HCT116 (cell line): ENCODE measurements around the gene NMB. TPM values are rescaled to one million over a fixed set of nuclear protein-coding genes. Genes with fewer than 3 reads are reported as not detected.

Experiments
- ATAC-seq: fragments of 200-7000 bp; cut with Tn5 transposase; 2 replicates; pipeline ENCODE4 v1.9.1; 2020; ENCODE audit warnings: mild to moderate bottlenecking, moderate library complexity
- BruUV-seq: library from RNA; stranded (reverse); fragments of 400-500 nt; replicated peaks from 2 replicates; lab custom pipeline; 2021; lab: Mats Ljungman, UMichigan
- CTCF ChIA-PET: fragments of 300-600 bp; sonication (Branson Sonifier 250); formaldehyde crosslinking; loops from one replicate; lab custom pipeline; 2021; ENCODE audit warnings: antibody characterized with exemption; lab: Charles Lee
- POLR2A ChIA-PET: fragments of 300-600, 350-600 bp; sonication (Branson Sonifier 250); formaldehyde crosslinking; loops from one replicate; lab custom pipeline; 2021; ENCODE audit warnings: antibody characterized with exemption; lab: Charles Lee
- RAD21 ChIA-PET, 2 experiments: fragments of 300-600 bp; sonication (Branson Sonifier 250); formaldehyde crosslinking; loops; one replicate each; lab custom pipeline; 2023; ENCODE audit warnings: low total read pairs in 2 of 2; ENCODE audit not compliant: uncharacterized antibody in 2 of 2, unreplicated experiment in 2 of 2, low non-redundant PET in 1 of 2; lab: Charles Lee
- DNase-seq: peaks from one replicate; pipeline ENCODE4 v3.0.0-alpha.2; 2010; ENCODE audit warnings: low read depth, low spot score
- H2AFZ ChIP-seq: fragments of 200-600 bp; shearing (Covaris generic), sonication (generic); 2 replicates; pipeline ENCODE4 v1.6.1; 2017; ENCODE audit warnings: low read depth, mixed run types, mixed read lengths, antibody characterized with exemption, low read length; ENCODE audit not compliant: poor library complexity, severe bottlenecking
- H3K27ac ChIP-seq: 2 replicates; pipeline ENCODE4 v1.5.1; 2012; ENCODE audit warnings: low read depth, low read length
- H3K27me3 ChIP-seq: fragments of 200-600 bp; sonication (generic); 2 replicates; pipeline ENCODE4 v1.6.1; 2016; ENCODE audit warnings: mixed run types, low read length, mixed read lengths; ENCODE audit not compliant: insufficient read depth
- H3K36me3 ChIP-seq, 2 experiments: fragments of 200-500 bp in 1 of 2; fragments of 200-600 bp in 1 of 2; sonication (Bioruptor generic) in 1 of 2; sonication (generic) in 1 of 2; 2 replicates each; pipeline versions ENCODE4 v1.5.1 to v1.6.1; 2014 to 2016; ENCODE audit warnings: low read length in 2 of 2, inconsistent platforms in 1 of 2, mixed read lengths in 1 of 2, mixed run types in 1 of 2; ENCODE audit not compliant: insufficient read depth in 2 of 2, control insufficient read depth in 1 of 2
- H3K4me1 ChIP-seq, 2 experiments: fragments of 200-600 bp in 1 of 2; sonication (generic) in 1 of 2; 2 replicates each; pipeline versions ENCODE4 v1.5.1 to v1.6.1; 2012 to 2017; ENCODE audit warnings: low read length in 2 of 2, inconsistent platforms in 1 of 2, mild to moderate bottlenecking in 1 of 2, mixed read lengths in 1 of 2, mixed run types in 1 of 2, moderate library complexity in 1 of 2; ENCODE audit not compliant: insufficient read depth in 2 of 2, control insufficient read depth in 1 of 2
- H3K4me2 ChIP-seq: fragments of 200-600 bp; sonication (generic); 2 replicates; pipeline ENCODE4 v1.6.1; 2017; ENCODE audit warnings: mixed run types, low read length, mixed read lengths
- H3K4me3 ChIP-seq, 2 experiments: fragments of 200-600 bp in 1 of 2; sonication (generic) in 1 of 2; replicated peaks in 1 of 2; 2 replicates each; pipeline ENCODE4 v1.5.1; 2011 to 2016; ENCODE audit warnings: low read length in 2 of 2, control low read depth in 1 of 2, low read depth in 1 of 2, mild to moderate bottlenecking in 1 of 2, mixed read lengths in 1 of 2, mixed run types in 1 of 2
- H3K79me2 ChIP-seq: fragments of 200-600 bp; sonication (generic); 2 replicates; pipeline ENCODE4 v1.6.1; 2017; ENCODE audit warnings: mild to moderate bottlenecking, mixed run types, low read length, moderate library complexity, mixed read lengths; ENCODE audit not compliant: insufficient read depth
- H3K9ac ChIP-seq: fragments of 200-600 bp; sonication (generic); 2 replicates; pipeline ENCODE4 v1.6.1; 2016; ENCODE audit warnings: low read length, mixed read lengths
- H3K9me2 ChIP-seq: fragments of 200-600 bp; sonication (generic), shearing (Covaris generic); 2 replicates; pipeline ENCODE4 v1.6.1; 2017; ENCODE audit warnings: mixed run types, mild to moderate bottlenecking, moderate library complexity; ENCODE audit not compliant: insufficient read depth
- H3K9me3 ChIP-seq, 2 experiments: fragments of 200-500 bp in 1 of 2; fragments of 200-600 bp in 1 of 2; sonication (Bioruptor generic) in 1 of 2; sonication (generic) in 1 of 2; 2 replicates each; pipeline ENCODE4 v1.6.1; 2014 to 2017; ENCODE audit warnings: low read length in 2 of 2, mixed read lengths in 2 of 2, inconsistent platforms in 1 of 2, low read depth in 1 of 2, mild to moderate bottlenecking in 1 of 2, mixed run types in 1 of 2, moderate library complexity in 1 of 2; ENCODE audit not compliant: control insufficient read depth in 1 of 2, insufficient read depth in 1 of 2
- H4K20me1 ChIP-seq: fragments of 200-600 bp; sonication (generic), shearing (Covaris generic); 2 replicates; pipeline ENCODE4 v1.6.1; 2017; ENCODE audit warnings: mixed run types, mild to moderate bottlenecking, moderate library complexity; ENCODE audit not compliant: insufficient read depth
- CBX3 ChIP-seq: IDR thresholded peaks from 2 replicates; pipeline ENCODE4 v1.6.1; 2012; ENCODE audit warnings: low read depth
- ELF1 ChIP-seq: IDR thresholded peaks from 2 replicates; pipeline ENCODE4 v1.6.1; 2012; ENCODE audit warnings: low read depth, borderline replicate concordance
- EZH2 ChIP-seq: fragments of 200-600 bp; sonication (generic); IDR thresholded peaks from 2 replicates; pipeline ENCODE4 v1.6.1; 2017; ENCODE audit warnings: antibody characterized with exemption, mixed run types
- JUND ChIP-seq: IDR thresholded peaks from 2 replicates; pipeline ENCODE4 v1.6.1; 2012
- POLR2A ChIP-seq: IDR thresholded peaks from 2 replicates; pipeline ENCODE4 v1.7.0; 2011; ENCODE audit warnings: borderline replicate concordance; ENCODE audit not compliant: insufficient read depth, insufficient read length; ENCODE audit errors: extremely low read depth
- ZNF274 ChIP-seq: fragments of 200-500 bp; sonication (Bioruptor generic); IDR thresholded peaks from 2 replicates; pipeline ENCODE4 v1.6.1; 2014; ENCODE audit warnings: mild to moderate bottlenecking, low read depth, low read length, inconsistent platforms
- intact Hi-C: fragments of 100-400 bp; cut with micrococcal nuclease; formaldehyde crosslinking; loops from 2 replicates; pipeline ENCODE4 v1.10.0; 2022
- total RNA-seq: library from RNA; stranded (reverse); gene quantifications from one replicate; pipeline ENCODE4 v1.2.1, GENCODE V29; 2021; ENCODE audit not compliant: unreplicated experiment
- TF ChIP-seq, protein P1 (sequence below): IDR thresholded peaks from 2 replicates; pipeline ENCODE4 v1.6.1; 2011; ENCODE audit warnings: mild to moderate bottlenecking, low read length, moderate library complexity; ENCODE audit not compliant: insufficient replicate concordance; ENCODE audit errors: extremely low read depth
- TF ChIP-seq, protein P2 (sequence below), 3 experiments: fragments of 200-600 bp in 1 of 3; sonication (generic) in 1 of 3; IDR thresholded peaks in 2 of 3; conservative IDR thresholded peaks in 1 of 3; 2 replicates each; pipeline ENCODE4 v1.5.1; 2012 to 2017; ENCODE audit warnings: low read depth in 2 of 3, low read length in 2 of 3, antibody characterized with exemption in 1 of 3, borderline replicate concordance in 1 of 3, control low read depth in 1 of 3, mild to moderate bottlenecking in 1 of 3, mixed read lengths in 1 of 3, mixed run types in 1 of 3, moderate library complexity in 1 of 3; ENCODE audit not compliant: insufficient read depth in 1 of 3

The NMB gene
- total RNA-seq, 1 experiment from 2014 or later, result 9.8 TPM

DNA sequence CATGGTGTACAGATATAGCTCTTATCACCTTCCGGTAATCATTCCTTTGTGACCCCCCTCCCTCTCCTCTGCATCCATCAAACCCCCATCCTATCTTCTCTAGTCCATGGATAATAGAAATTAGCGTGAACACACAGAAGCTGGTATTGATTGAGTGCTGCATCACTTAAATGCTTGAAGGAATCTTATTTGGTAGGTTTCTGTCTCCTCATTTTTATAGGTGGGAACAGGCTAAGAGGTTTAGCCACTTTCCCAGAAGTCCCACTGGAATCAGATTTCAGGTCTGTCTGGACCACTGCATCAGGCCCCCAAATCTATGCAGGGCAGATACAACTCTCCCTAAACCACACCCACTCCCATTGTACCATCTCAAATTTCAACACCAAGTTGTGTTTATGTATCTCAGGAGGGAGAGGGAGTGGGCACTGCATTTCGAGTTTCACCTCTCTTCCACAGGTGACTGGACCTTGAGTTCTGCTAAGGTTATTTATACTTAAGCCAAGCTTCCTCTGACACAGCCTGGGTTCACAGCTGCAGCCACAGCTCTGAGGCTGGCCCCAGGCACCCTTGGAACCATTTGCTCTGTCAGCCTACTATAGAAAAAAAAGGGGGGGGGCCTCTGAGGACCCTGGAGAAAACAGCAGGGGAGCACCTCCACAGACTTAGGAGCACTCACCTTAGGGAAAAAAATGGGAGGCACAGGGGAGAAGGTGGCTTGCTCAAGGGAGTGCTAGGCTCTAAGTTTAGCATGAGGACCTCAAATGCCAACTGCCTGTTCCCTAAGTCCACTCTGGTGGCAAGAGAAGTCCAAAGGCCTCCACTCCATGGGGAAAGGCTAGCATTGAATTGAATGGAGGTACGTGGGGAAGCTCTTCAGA, 2.1 kb upstream of the NMB start:
- no peaks in the 10 kb centered on the region for H3K9me2 ChIP-seq
- H3K27me3 ChIP-seq, result no peaks in the 10 kb centered on the region
- H3K9ac ChIP-seq, result no peak overlapping the region
- peaks cover 11 to 22% of the 10 kb centered on the region in 2 experiments for H3K4me1 ChIP-seq
- H3K4me2 ChIP-seq, result no peak overlapping the region
- ChIA-PET POLR2A (no interaction called here), CTCF (no interaction called here), RAD21 (no interaction called here)
- TF ChIP-seq JUND (no peak), CBX3 (no peak), POLR2A (no peak), ZNF274 (no peak), ELF1 (no peak), EZH2 (no peak)
- TF ChIP-seq, protein P1, sequence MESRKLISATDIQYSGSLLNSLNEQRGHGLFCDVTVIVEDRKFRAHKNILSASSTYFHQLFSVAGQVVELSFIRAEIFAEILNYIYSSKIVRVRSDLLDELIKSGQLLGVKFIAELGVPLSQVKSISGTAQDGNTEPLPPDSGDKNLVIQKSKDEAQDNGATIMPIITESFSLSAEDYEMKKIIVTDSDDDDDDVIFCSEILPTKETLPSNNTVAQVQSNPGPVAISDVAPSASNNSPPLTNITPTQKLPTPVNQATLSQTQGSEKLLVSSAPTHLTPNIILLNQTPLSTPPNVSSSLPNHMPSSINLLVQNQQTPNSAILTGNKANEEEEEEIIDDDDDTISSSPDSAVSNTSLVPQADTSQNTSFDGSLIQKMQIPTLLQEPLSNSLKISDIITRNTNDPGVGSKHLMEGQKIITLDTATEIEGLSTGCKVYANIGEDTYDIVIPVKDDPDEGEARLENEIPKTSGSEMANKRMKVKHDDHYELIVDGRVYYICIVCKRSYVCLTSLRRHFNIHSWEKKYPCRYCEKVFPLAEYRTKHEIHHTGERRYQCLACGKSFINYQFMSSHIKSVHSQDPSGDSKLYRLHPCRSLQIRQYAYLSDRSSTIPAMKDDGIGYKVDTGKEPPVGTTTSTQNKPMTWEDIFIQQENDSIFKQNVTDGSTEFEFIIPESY, result no peak
- TF ChIP-seq, protein P2, sequence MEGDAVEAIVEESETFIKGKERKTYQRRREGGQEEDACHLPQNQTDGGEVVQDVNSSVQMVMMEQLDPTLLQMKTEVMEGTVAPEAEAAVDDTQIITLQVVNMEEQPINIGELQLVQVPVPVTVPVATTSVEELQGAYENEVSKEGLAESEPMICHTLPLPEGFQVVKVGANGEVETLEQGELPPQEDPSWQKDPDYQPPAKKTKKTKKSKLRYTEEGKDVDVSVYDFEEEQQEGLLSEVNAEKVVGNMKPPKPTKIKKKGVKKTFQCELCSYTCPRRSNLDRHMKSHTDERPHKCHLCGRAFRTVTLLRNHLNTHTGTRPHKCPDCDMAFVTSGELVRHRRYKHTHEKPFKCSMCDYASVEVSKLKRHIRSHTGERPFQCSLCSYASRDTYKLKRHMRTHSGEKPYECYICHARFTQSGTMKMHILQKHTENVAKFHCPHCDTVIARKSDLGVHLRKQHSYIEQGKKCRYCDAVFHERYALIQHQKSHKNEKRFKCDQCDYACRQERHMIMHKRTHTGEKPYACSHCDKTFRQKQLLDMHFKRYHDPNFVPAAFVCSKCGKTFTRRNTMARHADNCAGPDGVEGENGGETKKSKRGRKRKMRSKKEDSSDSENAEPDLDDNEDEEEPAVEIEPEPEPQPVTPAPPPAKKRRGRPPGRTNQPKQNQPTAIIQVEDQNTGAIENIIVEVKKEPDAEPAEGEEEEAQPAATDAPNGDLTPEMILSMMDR (IDR thresholded peaks at IDR 0.05 in 2 of 3, conservative IDR thresholded peaks at IDR 0.05 in 1 of 3; ENCODE audit: borderline replicate concordance in 1 of 3, insufficient read depth in 1 of 3, low read depth in 2 of 3, low read length in 2 of 3), result no peak
- H2AFZ ChIP-seq, result no peak overlapping the region
- DNase-seq, result no peak
- no peak overlapping the region for H3K27ac ChIP-seq
- H3K9me3 ChIP-seq, result no peaks in the 10 kb centered on the region
- H3K4me3 ChIP-seq, result no peak overlapping the region
- H3K36me3 ChIP-seq, result no peaks in the 10 kb centered on the region
- no peaks in the 10 kb centered on the region for H3K79me2 ChIP-seq
- no peaks in the 10 kb centered on the region for H4K20me1 ChIP-seq
- no peak for ATAC-seq
- no TSS peak for BruUV-seq
- intact Hi-C loops, result loop anchor here (10.0 kb wide), 1 partner anchor 115 kb away; no protein-coding TSS in a partner anchor
